ENCODE results near the gene PLA2G6.
A peak's percentile ranks its signal among the peaks of the same experiment; 100 is the strongest.

Gene PLA2G6

DNA sequence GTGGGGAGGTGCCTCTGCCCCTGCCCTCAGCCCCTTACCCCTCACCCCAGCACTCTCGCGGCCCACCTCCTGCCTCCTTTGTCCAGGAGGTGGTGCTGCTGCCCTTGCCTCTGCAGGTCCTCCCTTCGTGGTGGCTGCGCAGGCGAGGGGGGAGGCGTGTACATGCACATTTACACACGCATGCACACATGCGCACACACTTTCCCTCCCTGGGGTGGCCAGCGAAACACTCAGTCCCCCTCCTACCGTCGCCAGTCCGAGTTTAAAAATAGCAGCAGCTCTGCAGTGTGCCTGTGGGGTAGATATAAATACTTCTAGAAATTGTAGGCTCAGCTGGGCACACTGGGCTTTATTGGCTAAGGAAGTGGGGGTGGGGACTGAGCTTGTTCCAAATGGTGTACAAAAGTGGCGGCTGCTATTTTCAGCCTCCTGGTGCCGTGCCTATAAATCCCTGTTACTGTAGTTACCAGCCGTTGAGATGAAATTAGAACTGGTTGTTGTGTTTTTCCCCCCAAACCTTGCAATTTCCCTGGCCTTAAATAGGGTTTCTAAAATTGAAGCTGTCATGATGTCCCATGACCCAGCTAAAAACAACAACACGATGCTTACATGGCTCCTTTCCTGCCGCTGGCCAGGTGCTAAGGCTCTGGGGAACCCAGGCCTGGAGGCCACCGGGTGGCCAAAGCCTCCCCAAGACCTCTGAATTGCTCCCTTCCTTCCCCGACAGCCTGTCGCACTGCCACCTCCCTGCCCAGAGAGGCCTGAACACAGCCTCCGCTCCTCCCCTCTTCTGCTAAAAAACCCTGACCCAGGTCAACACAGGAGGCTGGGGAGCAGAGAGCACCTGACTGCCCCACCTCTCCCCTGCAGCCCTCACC, 112.0 kb downstream of the PLA2G6 start:
- DNase-seq = no peak

DNA sequence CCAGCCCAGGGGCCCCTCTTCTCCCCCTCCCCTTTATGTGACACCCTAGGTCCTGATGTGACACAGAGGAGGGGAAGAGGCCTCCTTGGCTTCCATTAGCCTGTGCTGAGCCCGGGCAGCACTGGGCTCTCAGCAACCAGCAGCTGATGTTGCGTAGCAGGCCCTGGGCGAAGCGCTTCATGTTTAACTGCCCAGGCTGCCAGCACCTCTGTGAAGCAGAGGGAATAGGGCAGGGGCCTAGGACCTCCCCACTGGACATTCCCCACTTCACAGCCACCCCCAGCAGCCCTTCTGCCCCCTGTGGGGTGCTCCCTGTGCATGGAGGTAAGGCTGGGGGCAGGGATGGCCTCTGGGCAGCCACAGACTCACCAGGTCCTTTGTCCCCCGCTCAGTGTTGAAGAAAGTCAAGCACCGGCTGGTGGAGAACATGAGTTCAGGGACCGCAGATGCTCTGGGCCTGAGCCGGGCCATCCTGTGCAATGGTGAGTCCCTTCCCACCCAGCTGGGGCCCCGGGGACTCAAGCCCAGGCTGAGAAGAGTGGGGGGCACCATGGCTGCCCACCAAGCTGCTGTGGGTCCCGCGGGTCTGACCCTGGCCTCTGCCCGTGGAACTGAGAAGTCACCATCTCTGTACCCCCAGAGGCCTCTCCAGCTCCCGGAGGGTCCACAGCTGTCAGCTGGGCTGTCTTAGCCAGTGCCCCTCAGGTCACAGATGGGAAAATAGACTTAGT, 112.8 kb downstream of the PLA2G6 start:
- no peak for DNase-seq

DNA sequence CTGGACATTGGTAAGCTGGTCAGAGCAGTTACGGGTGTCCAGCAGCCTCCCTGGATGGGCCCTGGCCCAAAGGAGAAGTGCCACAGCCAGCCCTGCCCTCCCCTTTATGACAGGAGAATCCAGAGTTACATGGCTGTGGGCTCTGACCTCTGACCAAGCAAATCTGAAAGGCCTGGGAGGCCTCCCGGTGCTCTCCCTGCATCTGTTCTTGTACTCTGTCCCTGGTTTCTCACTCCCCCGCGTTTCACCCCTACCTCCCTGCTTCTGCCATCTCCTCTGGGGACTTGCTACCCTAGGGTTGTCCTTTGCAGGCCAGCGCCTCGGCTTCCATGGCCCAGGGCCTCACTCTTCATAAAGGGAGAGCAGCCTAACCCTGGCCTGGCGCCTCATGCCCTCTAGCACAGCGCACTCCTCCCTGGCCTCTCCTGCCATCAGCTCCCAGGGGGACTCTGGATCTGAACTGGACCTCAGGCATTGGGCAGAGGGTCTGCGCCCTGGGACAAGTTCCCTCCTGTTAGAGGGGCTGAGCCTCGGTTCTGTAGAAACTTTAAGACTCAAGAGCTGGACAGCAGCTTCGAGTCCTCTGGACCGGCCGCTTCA, 113.8 kb downstream of the PLA2G6 start:
- no peak for DNase-seq

DNA sequence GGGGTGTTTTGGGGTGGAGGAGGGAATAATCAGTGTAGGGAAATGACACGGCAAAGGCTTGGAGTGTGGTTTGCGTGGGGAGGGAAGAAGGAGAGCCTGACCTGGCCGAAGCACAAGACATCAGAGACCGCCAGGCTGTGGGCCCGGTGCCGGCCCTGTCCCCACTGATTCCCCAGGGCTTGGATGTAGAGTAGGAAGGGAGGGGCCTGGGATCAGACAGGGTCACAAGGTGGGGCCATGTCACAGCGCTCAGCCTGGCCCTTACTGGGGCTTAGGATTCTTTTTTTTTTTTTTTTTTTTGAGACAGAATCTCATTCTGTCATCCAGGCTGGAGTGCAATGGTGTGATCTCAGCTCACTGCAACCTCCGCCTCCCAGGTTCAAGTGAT, 114.6 kb downstream of the PLA2G6 start:
- DNase-seq = no peak

DNA sequence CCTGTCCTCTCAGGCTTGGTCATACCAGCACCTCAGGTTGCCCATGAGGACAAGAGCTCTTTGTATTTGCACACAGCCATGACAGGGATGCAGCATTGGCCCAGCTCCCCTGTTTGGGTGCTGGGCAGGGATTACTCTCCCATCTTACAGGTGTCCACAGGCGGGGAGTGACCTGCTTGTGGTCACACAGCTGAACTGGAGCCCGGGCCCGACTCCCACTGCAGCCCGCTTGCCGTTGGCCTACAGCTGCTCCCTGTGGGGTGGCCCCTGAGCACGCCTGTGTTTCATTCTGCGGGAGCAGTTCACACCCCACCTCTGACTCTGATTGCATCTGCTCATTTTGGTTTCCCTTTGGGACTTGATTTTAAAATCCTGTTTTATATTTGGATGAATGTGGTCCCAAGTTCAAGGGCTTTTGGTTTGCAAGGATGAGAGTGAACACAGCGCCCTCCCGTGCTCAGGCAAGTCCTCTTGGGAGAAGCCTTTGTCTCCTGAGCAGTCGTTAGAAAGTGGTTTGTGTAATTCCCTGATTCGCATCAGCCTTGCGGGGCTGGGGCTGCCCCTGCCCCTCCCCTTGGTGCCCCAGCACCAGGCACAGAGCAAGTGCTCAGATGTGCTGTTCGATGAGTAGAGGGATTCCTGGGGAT, 115.1 kb downstream of the PLA2G6 start:
- DNase-seq = no peak

DNA sequence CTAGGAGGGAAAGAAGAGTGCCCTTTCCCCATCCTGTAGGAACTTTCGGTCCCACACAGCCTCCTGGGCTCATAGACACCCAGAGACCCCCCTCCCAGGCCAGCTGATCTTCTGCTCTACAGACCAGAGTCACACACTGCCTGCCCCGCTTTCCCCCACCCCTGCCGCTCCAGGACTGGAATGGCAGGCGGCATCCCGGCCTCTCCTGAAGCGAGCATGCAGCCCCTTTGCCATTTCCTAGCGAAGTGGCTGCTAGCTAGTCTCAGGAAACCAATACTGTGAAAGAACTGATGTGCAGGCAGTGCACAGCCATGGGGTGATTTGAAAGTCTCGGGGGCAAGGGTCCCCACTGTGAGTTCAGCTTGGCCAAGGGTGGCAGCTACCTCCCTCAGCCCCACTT, 116.1 kb downstream of the PLA2G6 start:
- no peak for DNase-seq

DNA sequence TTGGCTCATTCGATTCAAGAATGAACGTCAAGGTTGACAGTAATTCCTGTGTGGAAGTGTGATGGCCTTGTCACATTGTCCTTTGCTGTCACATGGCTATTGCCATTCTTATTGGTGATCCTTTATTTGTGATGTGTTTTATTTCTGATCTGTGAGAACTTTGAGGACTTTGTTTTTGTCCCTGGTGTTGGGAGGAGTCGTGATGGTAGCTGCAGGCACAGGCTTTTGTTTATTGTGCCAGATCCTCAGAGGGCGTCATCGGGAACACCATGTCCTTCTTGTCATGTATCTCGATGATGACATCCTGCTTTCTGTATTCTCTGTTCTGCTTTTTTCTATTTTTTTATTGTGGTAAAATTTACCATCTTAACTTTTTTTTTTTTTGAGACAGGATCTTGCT, 118.8 kb downstream of the PLA2G6 start:
- DNase-seq = peak; percentile 74 to 79

All from inflammatory macrophage (primary cell).